ENCODE measurements around the gene WDR54.

WDR54 gene, protein sequence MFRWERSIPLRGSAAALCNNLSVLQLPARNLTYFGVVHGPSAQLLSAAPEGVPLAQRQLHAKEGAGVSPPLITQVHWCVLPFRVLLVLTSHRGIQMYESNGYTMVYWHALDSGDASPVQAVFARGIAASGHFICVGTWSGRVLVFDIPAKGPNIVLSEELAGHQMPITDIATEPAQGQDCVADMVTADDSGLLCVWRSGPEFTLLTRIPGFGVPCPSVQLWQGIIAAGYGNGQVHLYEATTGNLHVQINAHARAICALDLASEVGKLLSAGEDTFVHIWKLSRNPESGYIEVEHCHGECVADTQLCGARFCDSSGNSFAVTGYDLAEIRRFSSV

GRCh38 chr2:74421221-74421870 lies at the start of gene WDR54, which contains the start of gene C2orf81:
TSS of gene WDR54 (plus strand) at chr2:74421730. CDS start at chr2:74422154, 424 bp downstream.
TSS of gene C2orf81 (minus strand) at chr2:74421619. CDS start at chr2:74421560, 59 bp downstream.
- H3K36me3 ChIP-seq (ENCODE audit: control insufficient read depth, low read depth, low read length) = peaks cover 16% of the 10 kb centered on the region
- no peaks in the 10 kb centered on the region for H3K9me3 ChIP-seq (ENCODE audit: control insufficient read depth, low read depth, low read length)
- H3K9ac ChIP-seq (ENCODE audit: low read length) = peak within 1 kb of the TSS; percentile 75
- peaks cover 19% of the 10 kb centered on the region for H3K27me3 ChIP-seq (ENCODE audit: control insufficient read depth, insufficient read depth, low read length)
- H3K27ac ChIP-seq (ENCODE audit: low read length) = peak within 1 kb of the TSS; percentile 66
- H3K4me3 ChIP-seq (ENCODE audit: low read length) = peak within 1 kb of the TSS; percentile 83
- H3K4me1 ChIP-seq (ENCODE audit: control insufficient read depth, low read depth, low read length) = no peaks in the 10 kb centered on the region

- Histone ChIP-seq H3K9ac (ENCODE audit: low read length) (no peak overlapping the region), H3K4me3 (ENCODE audit: low read length) (no peak overlapping the region), H3K27ac (ENCODE audit: low read length) (no peak overlapping the region), H3K4me1 (ENCODE audit: control insufficient read depth, low read depth, low read length) (peaks cover 14% of the 10 kb centered on the region), H3K36me3 (ENCODE audit: control insufficient read depth, low read depth, low read length) (peaks cover 43% of the 10 kb centered on the region), H3K9me3 (ENCODE audit: control insufficient read depth, low read depth, low read length) (no peaks in the 10 kb centered on the region), H3K27me3 (ENCODE audit: control insufficient read depth, insufficient read depth, low read length) (no peaks in the 10 kb centered on the region)
Observed at GRCh38 chr2:74372674-74373073, 48.9 kb upstream of the WDR54 start.

GRCh38 chr2:74373221-74373676 lies 48.3 kb upstream of the WDR54 start:
- no peaks in the 10 kb centered on the region for H3K27me3 ChIP-seq (ENCODE audit: control insufficient read depth, insufficient read depth, low read length)
- H3K36me3 ChIP-seq (ENCODE audit: control insufficient read depth, low read depth, low read length) = peaks cover 40% of the 10 kb centered on the region
- H3K4me3 ChIP-seq (ENCODE audit: low read length) = no peak overlapping the region
- H3K9ac ChIP-seq (ENCODE audit: low read length) = no peak overlapping the region
- H3K4me1 ChIP-seq (ENCODE audit: control insufficient read depth, low read depth, low read length) = peaks cover 14% of the 10 kb centered on the region
- H3K27ac ChIP-seq (ENCODE audit: low read length) = no peak overlapping the region
- no peaks in the 10 kb centered on the region for H3K9me3 ChIP-seq (ENCODE audit: control insufficient read depth, low read depth, low read length)

- no peaks in the 10 kb centered on the region for H3K9me3 ChIP-seq (ENCODE audit: control insufficient read depth, low read depth, low read length)
- peak overlapping the region; percentile 50 for H3K4me3 ChIP-seq (ENCODE audit: low read length)
- no peak overlapping the region for H3K27ac ChIP-seq (ENCODE audit: low read length)
- H3K27me3 ChIP-seq (ENCODE audit: control insufficient read depth, insufficient read depth, low read length) = no peaks in the 10 kb centered on the region
- H3K36me3 ChIP-seq (ENCODE audit: control insufficient read depth, low read depth, low read length) = peaks cover 33% of the 10 kb centered on the region
- H3K4me1 ChIP-seq (ENCODE audit: control insufficient read depth, low read depth, low read length) = peaks cover 14% of the 10 kb centered on the region
- peak overlapping the region; percentile 31 for H3K9ac ChIP-seq (ENCODE audit: low read length)
Observed at GRCh38 chr2:74373985-74374384, 47.5 kb upstream of the WDR54 start.

DNA sequence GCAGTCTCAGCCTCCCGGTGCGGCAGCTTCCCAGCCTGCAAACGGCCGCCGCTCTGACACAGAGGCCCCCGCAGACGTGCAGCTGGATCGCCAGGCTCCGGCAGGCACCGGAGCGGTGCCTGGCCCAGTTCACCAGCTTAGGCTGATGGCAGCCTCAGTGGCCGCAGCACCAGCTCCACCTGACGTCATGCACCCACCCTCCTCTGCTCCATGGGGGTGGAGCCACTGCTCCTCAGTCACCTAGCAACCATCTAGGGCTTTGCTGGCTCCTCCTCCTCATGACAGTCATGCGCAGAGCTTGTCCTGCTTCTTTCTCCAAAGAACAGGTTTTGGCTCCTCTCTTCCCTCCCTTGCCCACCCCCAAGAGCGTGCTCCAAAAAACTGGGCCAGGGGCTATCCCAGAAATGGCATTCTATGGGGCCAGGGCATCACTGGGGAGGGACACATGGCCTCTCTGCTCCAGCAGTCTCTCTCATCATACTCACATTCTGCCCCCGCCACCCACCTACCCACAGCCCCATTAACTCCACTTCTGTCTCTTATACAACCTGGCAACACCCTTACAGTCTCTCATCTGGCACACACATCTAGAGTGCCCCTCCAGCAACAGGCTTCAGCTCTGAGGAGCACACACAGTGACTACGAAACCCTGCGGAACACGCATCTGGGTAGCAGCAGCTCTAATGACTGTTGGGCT lies 46.9 kb upstream of the WDR54 start:
- Histone ChIP-seq H3K36me3 (ENCODE audit: control insufficient read depth, low read depth, low read length) (peaks cover 28% of the 10 kb centered on the region), H3K9ac (ENCODE audit: low read length) (peak overlapping the region; percentile 31), H3K4me3 (ENCODE audit: low read length) (peak overlapping the region; percentile 50), H3K9me3 (ENCODE audit: control insufficient read depth, low read depth, low read length) (no peaks in the 10 kb centered on the region), H3K27ac (ENCODE audit: low read length) (no peak overlapping the region), H3K4me1 (ENCODE audit: control insufficient read depth, low read depth, low read length) (peaks cover 14% of the 10 kb centered on the region), H3K27me3 (ENCODE audit: control insufficient read depth, insufficient read depth, low read length) (no peaks in the 10 kb centered on the region)

- Histone ChIP-seq H3K4me3 (ENCODE audit: low read length) (no peak overlapping the region), H3K9me3 (ENCODE audit: control insufficient read depth, low read depth, low read length) (no peaks in the 10 kb centered on the region), H3K4me1 (ENCODE audit: control insufficient read depth, low read depth, low read length) (peaks cover 18% of the 10 kb centered on the region), H3K36me3 (ENCODE audit: control insufficient read depth, low read depth, low read length) (peaks cover 16% of the 10 kb centered on the region), H3K9ac (ENCODE audit: low read length) (no peak overlapping the region), H3K27ac (ENCODE audit: low read length) (no peak overlapping the region), H3K27me3 (ENCODE audit: control insufficient read depth, insufficient read depth, low read length) (no peaks in the 10 kb centered on the region)
Observed at GRCh38 chr2:74375838-74376237, 45.7 kb upstream of the WDR54 start.

DNA sequence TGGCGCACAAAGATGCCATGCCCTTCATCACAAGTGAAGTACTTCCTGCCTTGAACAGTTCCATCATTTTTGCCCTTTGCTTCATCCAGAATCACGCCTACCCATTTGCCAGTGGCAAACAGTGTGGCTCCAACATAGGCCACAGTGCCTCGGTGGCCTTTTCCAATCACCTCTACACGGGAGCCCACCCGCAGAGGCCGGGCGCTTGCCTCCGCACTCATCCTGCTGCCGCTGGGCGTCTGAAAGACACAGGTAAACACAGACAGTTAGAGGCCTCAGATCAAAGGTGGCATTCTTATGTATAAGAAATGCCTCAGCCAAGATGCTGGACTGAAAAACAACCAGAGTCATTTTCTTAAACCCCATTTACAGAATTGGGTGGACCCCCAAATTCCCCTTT lies 43.5 kb upstream of the WDR54 start:
- H3K27me3 ChIP-seq (ENCODE audit: control insufficient read depth, insufficient read depth, low read length) = no peaks in the 10 kb centered on the region
- peaks cover 10% of the 10 kb centered on the region for H3K36me3 ChIP-seq (ENCODE audit: control insufficient read depth, low read depth, low read length)

GRCh38 chr2:74379851-74380789 lies 41.4 kb upstream of the WDR54 start, which contains the start of gene DCTN1:
TSS of gene DCTN1 (minus strand) at chr2:74380311. CDS start at chr2:74380037, 274 bp downstream.
- Histone ChIP-seq H3K27ac (ENCODE audit: low read length) (no peak within 1 kb of the TSS), H3K4me3 (ENCODE audit: low read length) (peak within 1 kb of the TSS; percentile 36), H3K4me1 (ENCODE audit: control insufficient read depth, low read depth, low read length) (peaks cover 4% of the 10 kb centered on the region), H3K36me3 (ENCODE audit: control insufficient read depth, low read depth, low read length) (peaks cover 18% of the 10 kb centered on the region), H3K27me3 (ENCODE audit: control insufficient read depth, insufficient read depth, low read length) (no peaks in the 10 kb centered on the region), H3K9ac (ENCODE audit: low read length) (no peak within 1 kb of the TSS), H3K9me3 (ENCODE audit: control insufficient read depth, low read depth, low read length) (no peaks in the 10 kb centered on the region)

More for the DNA sequence above, 43.5 kb upstream of the WDR54 start:
- Histone ChIP-seq H3K4me3 (ENCODE audit: low read length) (no peak overlapping the region), H3K27ac (ENCODE audit: low read length) (no peak overlapping the region), H3K9ac (ENCODE audit: low read length) (no peak overlapping the region), H3K4me1 (ENCODE audit: control insufficient read depth, low read depth, low read length) (peaks cover 18% of the 10 kb centered on the region), H3K9me3 (ENCODE audit: control insufficient read depth, low read depth, low read length) (no peaks in the 10 kb centered on the region)

- Histone ChIP-seq H3K27me3 (ENCODE audit: control insufficient read depth, insufficient read depth, low read length) (no peaks in the 10 kb centered on the region), H3K9me3 (ENCODE audit: control insufficient read depth, low read depth, low read length) (no peaks in the 10 kb centered on the region), H3K9ac (ENCODE audit: low read length) (no peak overlapping the region), H3K4me1 (ENCODE audit: control insufficient read depth, low read depth, low read length) (peaks cover 4% of the 10 kb centered on the region), H3K36me3 (ENCODE audit: control insufficient read depth, low read depth, low read length) (peaks cover 18% of the 10 kb centered on the region), H3K27ac (ENCODE audit: low read length) (no peak overlapping the region), H3K4me3 (ENCODE audit: low read length) (no peak overlapping the region)
Observed at GRCh38 chr2:74381751-74382150, 39.8 kb upstream of the WDR54 start.

DNA sequence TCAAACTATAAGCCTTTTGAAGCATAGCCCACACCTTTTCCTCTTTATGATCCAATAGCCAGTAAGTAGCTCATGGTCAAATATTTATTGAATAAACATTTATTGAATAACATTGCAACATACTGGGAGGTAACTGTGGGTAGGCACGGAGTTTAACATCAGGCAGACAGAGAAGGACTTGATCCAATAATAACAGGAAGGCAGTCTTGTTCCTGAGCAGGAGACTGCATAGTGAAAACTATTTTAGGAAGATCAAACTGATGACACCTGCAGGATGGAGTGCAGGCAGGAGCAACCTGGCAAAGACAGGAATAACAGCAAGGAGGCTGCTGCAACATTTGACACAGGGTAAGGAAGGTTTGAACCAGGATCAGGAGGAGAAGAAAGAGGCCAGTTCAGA lies 38.3 kb upstream of the WDR54 start:
- Histone ChIP-seq H3K9ac (ENCODE audit: low read length) (no peak overlapping the region), H3K27me3 (ENCODE audit: control insufficient read depth, insufficient read depth, low read length) (no peaks in the 10 kb centered on the region), H3K9me3 (ENCODE audit: control insufficient read depth, low read depth, low read length) (no peaks in the 10 kb centered on the region), H3K36me3 (ENCODE audit: control insufficient read depth, low read depth, low read length) (peaks cover 7% of the 10 kb centered on the region), H3K4me3 (ENCODE audit: low read length) (no peak overlapping the region), H3K4me1 (ENCODE audit: control insufficient read depth, low read depth, low read length) (peaks cover 4% of the 10 kb centered on the region), H3K27ac (ENCODE audit: low read length) (no peak overlapping the region)

All from iPS-18a (cell line).